Measurements from ENCODE around the gene TNFRSF13B.
"Not testable (repeated sequence)": the region's sequence is repeated elsewhere in the genome, so short reads cannot be mapped to it uniquely, and the experiment has no call there.

TNFRSF13B gene

GRCh38 chr17:17004997-17005614 lies 33.2 kb upstream of the TNFRSF13B start:
- DNase-seq = not testable (repeated sequence)

DNA sequence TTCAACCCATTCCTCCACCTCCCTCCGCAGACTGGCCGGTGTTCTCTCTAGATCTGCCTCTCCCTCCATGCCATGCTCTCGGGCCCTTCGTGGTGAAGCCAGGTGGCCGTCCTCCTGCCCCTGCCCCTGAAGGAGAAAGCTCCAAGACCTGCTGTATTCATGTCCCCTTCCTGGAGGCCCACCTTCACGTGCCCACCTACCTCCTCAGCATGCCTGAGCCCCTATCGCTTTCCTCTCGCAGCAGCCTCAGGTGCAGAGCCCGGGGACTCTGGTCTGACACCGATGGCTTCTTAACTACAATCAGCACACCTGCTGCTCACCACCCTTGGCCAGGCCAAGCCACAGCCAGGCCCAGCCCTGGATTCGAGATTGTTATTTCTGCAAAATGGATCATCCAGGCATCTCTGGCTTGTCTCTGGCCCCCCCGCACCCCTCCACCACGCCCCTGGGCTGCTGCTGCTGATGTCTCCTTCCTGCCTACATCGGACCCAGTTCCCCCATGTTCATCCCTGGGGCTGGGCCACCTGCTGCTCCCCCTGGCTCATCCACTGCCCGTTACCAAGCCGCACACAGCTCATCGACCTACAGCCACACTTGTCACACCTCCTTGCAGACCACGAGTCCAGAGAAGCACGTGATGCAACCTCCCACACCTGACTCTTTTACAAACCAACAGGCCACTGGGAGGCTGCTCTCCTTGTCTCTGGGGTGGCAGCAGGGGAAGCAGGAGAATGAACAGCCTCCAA lies 32.5 kb upstream of the TNFRSF13B start:
- no peak for DNase-seq

GRCh38 chr17:17002731-17003715 lies 31.1 kb upstream of the TNFRSF13B start:
- not testable (repeated sequence) for DNase-seq

DNA sequence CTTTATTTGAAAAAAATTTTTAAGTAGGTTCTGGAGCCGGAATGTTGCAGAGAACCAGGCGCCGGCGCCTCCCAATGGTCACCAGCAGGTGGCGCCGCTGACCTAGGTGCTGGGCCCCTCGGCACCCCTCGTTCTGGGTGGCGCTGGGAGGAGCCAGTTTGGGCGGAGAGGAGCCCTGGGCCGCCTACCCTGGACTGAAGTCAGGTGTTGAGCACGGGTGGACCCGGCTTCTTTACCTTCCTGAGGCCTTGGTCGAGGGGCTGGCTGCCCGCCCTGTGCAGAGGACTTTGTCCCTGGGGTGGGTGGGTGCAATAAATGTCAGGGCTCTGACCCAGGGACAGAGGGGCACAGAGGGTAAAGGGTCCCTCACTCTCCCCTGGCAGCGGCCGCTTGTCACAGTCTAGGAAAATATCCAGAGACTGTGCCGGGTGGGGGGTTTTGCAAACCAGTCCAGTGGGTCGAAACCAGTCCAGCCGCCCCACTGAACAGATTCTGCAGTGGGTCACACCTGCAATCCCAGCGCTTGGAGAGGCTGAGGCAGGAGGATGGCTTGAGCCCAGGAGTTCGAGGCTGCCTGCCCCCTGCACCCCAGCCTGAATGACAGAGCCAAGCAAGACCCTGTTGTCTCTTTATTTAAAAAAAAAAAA lies 30.1 kb upstream of the TNFRSF13B start:
- DNase-seq = peak; percentile 83

DNA sequence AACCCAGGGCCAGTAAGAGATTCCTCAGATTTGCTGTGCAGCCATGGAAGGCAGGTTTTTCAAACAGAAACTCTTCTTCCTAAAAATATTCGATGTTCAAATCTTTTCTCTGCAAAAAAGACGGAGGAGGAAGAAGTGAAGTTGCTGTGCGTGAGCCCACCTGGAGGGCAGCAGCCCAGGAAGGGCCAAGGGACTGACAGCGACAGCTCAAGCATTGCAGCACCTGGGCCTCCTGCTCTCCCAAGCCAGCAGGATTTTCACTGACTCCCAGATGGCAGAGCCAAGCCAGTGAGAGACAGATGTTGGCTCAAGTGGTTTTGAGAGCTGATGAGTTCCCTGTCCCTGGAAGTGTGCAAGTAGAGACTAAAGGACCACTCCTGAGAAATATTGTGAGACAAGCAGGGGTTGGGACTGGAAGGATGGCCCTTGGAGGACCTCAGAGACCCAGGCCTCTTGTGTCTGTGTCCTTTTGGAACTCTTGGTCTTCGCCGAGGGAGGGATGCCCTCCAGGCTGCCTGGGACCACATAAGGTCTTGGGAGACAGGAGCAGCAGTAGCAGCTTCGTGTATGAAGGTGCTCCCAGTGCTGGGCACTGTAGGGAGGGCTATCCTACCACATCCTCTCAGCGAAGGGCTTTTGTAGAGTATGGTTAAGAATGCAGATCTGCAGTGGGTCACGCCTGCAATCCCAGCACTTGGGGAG lies 29.3 kb upstream of the TNFRSF13B start:
- DNase-seq = no peak

DNA sequence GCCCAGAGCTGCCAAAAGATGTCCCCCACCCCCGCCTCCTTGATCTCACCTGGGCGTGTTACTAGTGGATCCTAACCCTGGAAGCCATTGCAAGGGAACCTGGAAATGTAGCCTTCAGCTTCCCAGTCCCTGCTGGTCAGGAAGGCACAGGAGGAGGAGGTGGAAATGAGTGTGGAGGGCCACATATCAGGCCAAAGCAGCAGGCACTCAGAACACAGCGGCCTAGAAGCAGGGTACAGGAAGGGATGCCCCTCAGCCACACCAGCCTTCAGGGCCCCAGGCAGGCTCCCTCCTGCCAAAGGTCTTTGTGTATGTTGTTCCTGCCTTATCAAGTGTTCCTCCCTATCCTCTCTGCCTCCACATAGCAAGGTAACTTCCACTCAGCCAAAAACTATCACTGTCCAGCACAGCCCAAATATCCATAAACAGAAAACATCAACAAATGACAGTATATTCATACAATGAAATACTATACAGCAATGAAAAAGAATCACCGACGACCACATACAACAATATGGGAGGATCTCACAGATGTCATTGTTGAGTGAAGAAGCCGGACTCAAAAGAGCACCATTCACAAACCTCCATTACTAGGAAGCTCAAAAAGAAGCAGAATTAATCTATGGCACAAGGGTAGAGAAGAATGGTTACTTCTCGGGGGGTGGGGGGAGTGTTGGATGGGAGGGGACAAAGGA lies 28.2 kb upstream of the TNFRSF13B start:
- DNase-seq = no peak

GRCh38 chr17:16997514-16998429 lies 25.9 kb upstream of the TNFRSF13B start:
- no peak for DNase-seq

- DNase-seq = not testable (repeated sequence)
These were observed 24.8 kb upstream of the TNFRSF13B start for GRCh38 chr17:16996726-16997125.

GRCh38 chr17:16995930-16996329 lies 24.0 kb upstream of the TNFRSF13B start:
- no peak for DNase-seq

DNA sequence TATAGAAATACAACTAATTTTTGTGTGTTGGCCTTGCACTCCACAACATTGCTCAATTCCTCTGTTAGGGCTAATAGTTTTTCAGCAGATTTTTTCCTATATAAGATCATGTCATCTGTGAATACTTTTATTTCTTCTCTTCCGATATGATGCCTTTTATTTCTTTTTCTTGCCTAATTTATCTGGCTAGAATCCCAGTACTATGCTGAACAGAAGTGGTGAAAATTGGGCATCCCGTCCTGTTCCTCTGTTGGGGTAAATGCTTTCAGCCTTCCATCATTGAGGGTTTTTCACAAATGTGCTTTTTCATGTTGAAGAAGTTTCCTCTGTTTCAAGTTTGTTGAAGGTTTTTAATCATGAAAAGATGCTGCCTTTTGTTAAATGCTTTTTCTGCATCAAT lies 22.7 kb upstream of the TNFRSF13B start:
- no peak for DNase-seq

DNA sequence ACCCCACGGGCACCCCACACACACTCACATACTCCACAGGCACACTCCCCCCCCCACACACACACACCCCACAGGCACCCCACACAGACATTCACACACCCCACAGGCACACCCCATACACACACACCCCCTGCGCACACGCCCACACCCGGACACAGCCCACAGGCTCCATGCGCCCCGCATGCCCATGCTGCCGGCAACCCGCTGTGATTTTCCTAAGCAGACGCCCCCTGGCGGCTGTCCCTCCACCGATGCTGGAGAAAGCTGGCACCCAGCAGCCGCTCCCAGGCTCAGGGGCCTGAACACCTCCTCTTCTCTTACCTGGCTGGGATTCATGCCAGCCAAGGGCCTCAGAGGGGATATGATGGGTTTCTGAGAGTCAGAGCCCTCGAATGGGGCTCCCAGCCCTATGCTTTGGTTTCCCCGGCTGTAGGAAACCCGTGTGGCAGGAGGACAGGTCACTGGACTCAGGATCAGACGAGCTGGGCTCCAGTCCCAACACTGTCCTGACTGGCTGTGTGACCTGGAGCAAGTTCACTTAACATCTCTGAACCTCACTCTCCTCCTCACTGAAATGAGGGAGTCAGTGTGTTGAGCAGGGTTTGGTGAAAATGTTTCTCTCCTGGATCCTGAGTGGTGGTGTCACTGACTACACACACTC lies 19.6 kb upstream of the TNFRSF13B start:
- DNase-seq = peak; percentile 67

DNA sequence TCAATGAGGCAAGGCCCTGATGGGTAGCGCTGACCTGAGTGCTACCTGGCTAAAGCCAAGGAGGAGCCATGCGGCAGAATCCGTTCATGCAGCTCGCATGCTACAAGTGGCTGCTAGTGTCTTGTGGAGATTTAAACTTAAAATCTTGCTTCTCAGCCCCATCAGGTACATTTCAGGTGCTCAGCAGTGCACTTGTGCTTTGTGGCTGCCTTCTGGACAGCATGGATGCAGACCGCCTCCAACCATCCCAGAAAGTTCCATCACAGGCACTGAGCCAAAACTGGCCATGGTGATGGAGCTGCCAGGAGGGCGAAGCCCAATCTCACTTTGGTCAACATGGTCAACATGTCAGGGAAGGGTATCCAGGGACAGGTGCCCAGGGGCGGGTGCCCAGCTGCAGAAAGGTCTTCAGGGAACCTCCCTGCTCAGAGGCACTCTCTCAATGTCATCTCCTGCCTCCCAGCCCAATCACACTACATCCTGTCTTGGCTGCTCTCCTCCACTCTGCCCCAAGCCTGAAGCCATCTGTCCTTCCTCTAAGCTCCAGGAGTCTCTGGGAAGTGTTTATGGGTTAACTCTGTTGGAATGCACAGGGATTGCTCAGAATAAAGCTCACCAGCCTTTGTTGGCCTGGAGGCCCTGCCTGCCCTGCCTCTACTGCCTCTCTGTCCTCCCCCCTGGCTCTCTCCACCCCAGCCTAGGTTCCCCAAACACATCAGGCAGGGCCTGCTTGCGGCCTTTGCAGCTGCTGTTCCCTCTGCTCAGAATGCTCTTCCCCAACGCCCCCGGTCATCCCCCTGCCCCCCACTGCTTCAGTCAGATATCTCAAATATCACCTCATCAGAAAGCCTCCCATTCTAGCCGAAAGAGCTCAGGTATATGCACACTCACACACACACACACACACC lies 18.3 kb upstream of the TNFRSF13B start:
- DNase-seq = no peak

- DNase-seq = no peak
These were observed 17.5 kb upstream of the TNFRSF13B start for GRCh38 chr17:16989230-16989952.

DNA sequence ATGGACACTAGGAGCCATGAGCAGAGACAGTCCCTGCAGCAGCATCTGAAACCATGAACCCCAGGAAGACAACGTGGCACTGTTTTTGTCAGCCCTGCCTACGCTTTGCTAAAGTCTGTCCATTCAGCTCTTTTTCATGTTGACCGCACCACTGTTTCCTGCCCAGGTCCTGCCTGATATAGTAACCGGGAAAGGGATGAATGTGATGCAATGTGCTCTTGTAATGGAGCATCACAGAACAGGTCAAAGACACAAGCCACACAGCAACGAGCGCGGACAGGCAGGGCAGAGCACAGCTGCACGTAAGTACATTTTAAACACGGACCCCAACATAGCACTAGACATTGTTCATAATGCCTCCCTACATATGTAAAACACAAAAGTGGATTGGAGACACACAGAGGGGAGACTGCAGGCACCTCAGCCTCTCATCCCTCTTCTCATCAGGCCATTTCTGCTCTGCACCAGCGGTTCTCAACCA lies 16.9 kb upstream of the TNFRSF13B start:
- no peak for DNase-seq

- peak; percentile 25 for DNase-seq
These were observed 16.1 kb upstream of the TNFRSF13B start for GRCh38 chr17:16987830-16988601.

DNA sequence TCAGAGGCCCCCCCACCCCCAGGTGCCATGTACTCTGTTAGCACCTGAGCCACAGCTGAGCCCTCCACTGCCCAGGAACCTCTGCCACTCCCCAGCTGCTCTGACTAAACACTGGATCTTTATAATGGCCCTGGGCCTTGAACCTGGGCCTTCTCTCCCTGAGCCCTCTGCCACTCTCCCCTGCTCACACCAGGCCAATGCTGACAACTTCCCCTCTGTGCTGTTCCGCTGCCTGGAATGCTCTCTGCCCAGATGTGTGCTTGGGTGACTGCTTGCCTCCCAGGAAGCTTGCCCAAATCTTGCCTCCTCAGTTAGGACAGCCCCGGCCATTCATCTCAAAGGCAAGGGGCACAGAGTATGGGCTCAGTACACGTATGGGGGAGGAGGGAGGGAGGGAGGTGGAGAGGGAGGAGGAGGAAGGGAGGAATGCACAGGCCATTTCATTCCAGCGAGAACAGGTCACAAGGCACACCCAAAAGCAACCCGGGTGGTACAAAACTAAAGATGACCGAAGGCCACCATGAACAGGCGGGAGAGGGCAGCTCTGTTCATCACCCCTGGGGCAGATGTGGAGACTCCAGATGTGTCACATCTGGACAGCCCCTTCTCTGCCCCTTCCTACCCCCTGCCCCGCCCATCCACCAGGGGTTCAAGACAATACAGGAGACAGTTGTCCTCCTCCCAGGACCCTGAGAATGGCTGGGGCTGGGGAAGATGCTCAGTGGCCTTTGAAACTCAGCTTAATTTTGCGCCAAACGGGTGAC lies 15.3 kb upstream of the TNFRSF13B start:
- no peak for DNase-seq

Measured in NCI-H510A treated with DMSO at 0.1 percent for 48 hours (cell line).